ENCODE results near the gene ZNF296.

GRCh38 chr19:45094707-45095106 is 18.4 kb upstream of the ZNF296 start:
- no peak for TF ChIP-seq CTCF (conservative IDR thresholded peaks at IDR 0.05; ENCODE audit: low read length)
- TF ChIP-seq EZH2phosphoT487 (IDR thresholded peaks at IDR 0.05; ENCODE audit: borderline replicate concordance, low read depth, low read length), result no peak

Measured in OCI-LY7 (cell line).